Suprapubic skin (tissue), 4 donors: Measurements from ENCODE around the gene TBC1D13. TPM values are rescaled to one million over a fixed set of nuclear protein-coding genes. Genes with fewer than 3 reads are reported as not detected.

Experiments used
- DNase-seq, 2 donors: peaks; one replicate each; pipeline ENCODE4 v3.0.0-alpha.2; 2019; ENCODE audit warnings: low spot score in 2 of 2
- H3K27ac ChIP-seq: fragments of 200-600 bp; sonication (generic); one replicate; pipeline ENCODE4 v1.5.1; 2019
- H3K27me3 ChIP-seq: fragments of 200-600 bp; sonication (generic); one replicate; pipeline ENCODE4 v1.5.1; 2019
- H3K36me3 ChIP-seq: fragments of 200-600 bp; sonication (generic); one replicate; pipeline ENCODE4 v1.5.1; 2019
- H3K4me1 ChIP-seq: fragments of 200-600 bp; sonication (generic); one replicate; pipeline ENCODE4 v1.5.1; 2019
- H3K4me3 ChIP-seq: fragments of 200-600 bp; sonication (generic); one replicate; pipeline ENCODE4 v1.5.1; 2019; ENCODE audit warnings: mild to moderate bottlenecking
- H3K9me3 ChIP-seq: fragments of 200-600 bp; sonication (generic); one replicate; pipeline ENCODE4 v1.5.1; 2019
- CTCF ChIP-seq, 2 donors: fragments of 200-600 bp in 1 of 2; fragments of 450-650 bp in 1 of 2; sonication (generic) in 1 of 2; IDR thresholded peaks; one replicate each; pipeline ENCODE4 v1.5.1; 2016 to 2019; ENCODE audit warnings: antibody characterized with exemption in 2 of 2, mild to moderate bottlenecking in 1 of 2, moderate library complexity in 1 of 2
- EP300 ChIP-seq: sonication (generic); formaldehyde crosslinking; IDR thresholded peaks from one replicate; pipeline ENCODE4 v1.6.1; 2017; ENCODE audit warnings: antibody characterized with exemption
- POLR2A ChIP-seq, 2 donors: fragments of 450-650 bp; IDR thresholded peaks; one replicate each; pipeline ENCODE4 v1.6.1; 2017; ENCODE audit warnings: antibody characterized with exemption in 2 of 2, mild to moderate bottlenecking in 2 of 2, moderate library complexity in 2 of 2
- POLR2AphosphoS5 ChIP-seq, 3 donors: sonication (generic); formaldehyde crosslinking; IDR thresholded peaks; one replicate each; pipeline ENCODE4 v1.6.1; 2017; ENCODE audit warnings: antibody characterized with exemption in 3 of 3
- WGBS: methylation state at CpG from one replicate; pipeline ENCODE4 v1.1.5; 2018; 5-methylcytosine and 5-hydroxymethylcytosine counted together
- total RNA-seq, 4 donors: library from RNA; depleted of rRNA; stranded (reverse); fragments of >200 nt; gene quantifications; one replicate each; pipeline ENCODE4 v1.1.0, GENCODE V29; 2016

TBC1D13 gene
- total RNA-seq, 4 donors from 2014 or later = 11.9 to 27.8 (median 20.0) TPM

- no peak overlapping the region for H3K4me3 ChIP-seq
- no peaks in the 10 kb centered on the region for H3K4me1 ChIP-seq
- TF ChIP-seq POLR2A (IDR thresholded peaks at IDR 0.05) = no peak
- no peak for TF ChIP-seq CTCF (IDR thresholded peaks at IDR 0.05)
- no peak for TF ChIP-seq EP300
- no peak for TF ChIP-seq POLR2AphosphoS5 (IDR thresholded peaks at IDR 0.05)
- H3K27me3 ChIP-seq = no peaks in the 10 kb centered on the region
- peaks cover 62% of the 10 kb centered on the region for H3K36me3 ChIP-seq
- 90% methylated on average over 3 of the region's 3 CpGs for WGBS
- H3K27ac ChIP-seq = no peak overlapping the region
- H3K9me3 ChIP-seq = no peaks in the 10 kb centered on the region
- DNase-seq = no peak
Measured at GRCh38 chr9:128808543-128808942, 21.5 kb downstream of the TBC1D13 start.

GRCh38 chr9:128809036-128809599, 22.1 kb downstream of the TBC1D13 start:
- TF ChIP-seq EP300 (no peak), POLR2AphosphoS5 (IDR thresholded peaks at IDR 0.05) (no peak), POLR2A (IDR thresholded peaks at IDR 0.05) (no peak), CTCF (IDR thresholded peaks at IDR 0.05) (no peak)
- Histone ChIP-seq H3K27ac (no peak overlapping the region), H3K9me3 (no peaks in the 10 kb centered on the region), H3K4me1 (no peaks in the 10 kb centered on the region), H3K36me3 (peaks cover 56% of the 10 kb centered on the region), H3K4me3 (no peak overlapping the region), H3K27me3 (no peaks in the 10 kb centered on the region)
- 96% methylated on average over 9 of the region's 12 CpGs for WGBS
- no peak for DNase-seq

GRCh38 chr9:128809831-128810230, 22.8 kb downstream of the TBC1D13 start:
- H3K4me1 ChIP-seq = no peaks in the 10 kb centered on the region
- peaks cover 49% of the 10 kb centered on the region for H3K36me3 ChIP-seq
- WGBS = 60% methylated on average over 1 of the region's 2 CpGs
- no peaks in the 10 kb centered on the region for H3K9me3 ChIP-seq
- no peak overlapping the region for H3K4me3 ChIP-seq
- DNase-seq = no peak
- no peaks in the 10 kb centered on the region for H3K27me3 ChIP-seq
- H3K27ac ChIP-seq = no peak overlapping the region
- TF ChIP-seq POLR2AphosphoS5 (IDR thresholded peaks at IDR 0.05) (no peak), EP300 (no peak), POLR2A (IDR thresholded peaks at IDR 0.05) (no peak), CTCF (IDR thresholded peaks at IDR 0.05) (no peak)

GRCh38 chr9:128810873-128811272, 23.8 kb downstream of the TBC1D13 start:
- H3K27me3 ChIP-seq = no peaks in the 10 kb centered on the region
- H3K4me1 ChIP-seq = no peaks in the 10 kb centered on the region
- WGBS = 62% methylated on average over 5 of the region's 5 CpGs
- no peak overlapping the region for H3K4me3 ChIP-seq
- TF ChIP-seq CTCF (IDR thresholded peaks at IDR 0.05) = no peak
- TF ChIP-seq EP300 = no peak
- no peak for TF ChIP-seq POLR2A (IDR thresholded peaks at IDR 0.05)
- TF ChIP-seq POLR2AphosphoS5 (IDR thresholded peaks at IDR 0.05) = no peak
- H3K36me3 ChIP-seq = peaks cover 40% of the 10 kb centered on the region
- no peak for DNase-seq
- H3K9me3 ChIP-seq = no peaks in the 10 kb centered on the region
- H3K27ac ChIP-seq = no peak overlapping the region

- Histone ChIP-seq H3K27ac (peak within 1 kb of the TSS; percentile 79), H3K36me3 (peaks cover 24% of the 10 kb centered on the region), H3K9me3 (no peaks in the 10 kb centered on the region), H3K4me1 (peaks cover 21% of the 10 kb centered on the region), H3K27me3 (no peaks in the 10 kb centered on the region), H3K4me3 (peak within 1 kb of the TSS; percentile 67)
- DNase-seq = peak; percentile 98
- peak in 1 of 2 donors; percentile 42 for TF ChIP-seq POLR2A (IDR thresholded peaks at IDR 0.05)
- peak in 1 of 3 donors; percentile 59 for TF ChIP-seq POLR2AphosphoS5 (IDR thresholded peaks at IDR 0.05)
- no peak for TF ChIP-seq EP300
- peak; percentile 95 to 97 for TF ChIP-seq CTCF (IDR thresholded peaks at IDR 0.05)
- 0% methylated on average over 15 of the region's 70 CpGs for WGBS
Measured at GRCh38 chr9:128818099-128818838, 31.2 kb downstream of the TBC1D13 start, which contains the start of gene ENDOG. Gene ENDOG (plus strand): TSS chr9:128818500. CDS start chr9:128818685, 185 bp downstream.
